ENCODE results near the gene FAM131A.

FAM131A gene

GRCh38 chr3:184316792-184317191, 20.6 kb upstream of the FAM131A start:
- no peak for DNase-seq (ENCODE audit: low read depth in 2 of 2)

- no peak for DNase-seq (ENCODE audit: low read depth in 2 of 2)
Observed at GRCh38 chr3:184317201-184317600, 20.2 kb upstream of the FAM131A start.

DNA sequence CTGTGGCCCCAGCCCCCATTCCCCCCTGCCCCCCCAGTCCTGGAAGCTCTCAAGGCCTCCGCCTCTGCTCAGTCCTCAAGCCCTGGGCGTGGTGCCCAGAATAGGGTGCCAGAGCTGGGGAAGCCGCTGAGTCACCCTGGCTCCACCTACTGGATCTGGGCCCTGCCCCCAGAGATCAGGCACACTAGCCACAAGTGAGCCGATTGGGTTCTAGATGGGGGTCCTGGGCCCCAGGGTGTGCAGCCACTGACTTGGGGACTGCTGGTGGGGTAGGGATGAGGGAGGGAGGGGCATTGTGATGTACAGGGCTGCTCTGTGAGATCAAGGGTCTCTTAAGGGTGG, 17.3 kb upstream of the FAM131A start:
- peak in 1 of 2 donors; percentile 36 for DNase-seq (ENCODE audit: low read depth in 2 of 2)

GRCh38 chr3:184321666-184322065, 15.7 kb upstream of the FAM131A start:
- DNase-seq (ENCODE audit: low read depth in 2 of 2), result no peak

DNA sequence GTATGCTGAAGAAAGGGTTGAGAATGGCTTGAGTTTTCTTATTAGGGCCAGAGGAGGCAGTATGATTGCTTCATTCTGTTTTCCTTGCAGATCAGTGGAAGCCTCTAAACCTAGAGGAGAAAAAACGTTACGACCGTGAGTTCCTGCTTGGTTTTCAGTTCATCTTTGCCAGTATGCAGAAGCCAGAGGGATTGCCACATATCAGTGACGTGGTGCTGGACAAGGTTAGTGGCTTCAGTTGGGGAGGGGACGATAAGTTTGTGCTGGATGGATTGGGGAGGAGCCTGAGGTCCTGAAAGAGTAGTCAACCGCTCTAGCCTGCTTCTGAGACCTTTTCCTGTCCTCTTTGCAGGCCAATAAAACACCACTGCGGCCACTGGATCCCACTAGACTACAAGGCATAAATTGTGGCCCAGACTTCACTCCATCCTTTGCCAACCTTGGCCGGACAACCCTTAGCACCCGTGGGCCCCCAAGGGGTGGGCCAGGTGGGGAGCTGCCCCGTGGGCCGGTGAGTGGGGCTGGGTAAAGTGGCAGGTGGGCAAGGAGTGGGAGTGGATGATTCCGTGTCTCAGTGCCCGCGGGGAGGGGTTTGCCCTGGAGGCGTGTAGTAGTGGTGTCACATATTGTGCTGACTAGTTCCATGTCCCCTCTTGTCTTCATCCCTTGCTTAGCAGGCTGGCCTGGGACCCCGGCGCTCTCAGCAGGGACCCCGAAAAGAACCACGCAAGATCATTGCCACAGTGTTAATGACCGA, 14.5 kb upstream of the FAM131A start:
- no peak for DNase-seq (ENCODE audit: low read depth in 2 of 2)

GRCh38 chr3:184323696-184324095, 13.7 kb upstream of the FAM131A start:
- no peak for DNase-seq (ENCODE audit: low read depth in 2 of 2)

DNA sequence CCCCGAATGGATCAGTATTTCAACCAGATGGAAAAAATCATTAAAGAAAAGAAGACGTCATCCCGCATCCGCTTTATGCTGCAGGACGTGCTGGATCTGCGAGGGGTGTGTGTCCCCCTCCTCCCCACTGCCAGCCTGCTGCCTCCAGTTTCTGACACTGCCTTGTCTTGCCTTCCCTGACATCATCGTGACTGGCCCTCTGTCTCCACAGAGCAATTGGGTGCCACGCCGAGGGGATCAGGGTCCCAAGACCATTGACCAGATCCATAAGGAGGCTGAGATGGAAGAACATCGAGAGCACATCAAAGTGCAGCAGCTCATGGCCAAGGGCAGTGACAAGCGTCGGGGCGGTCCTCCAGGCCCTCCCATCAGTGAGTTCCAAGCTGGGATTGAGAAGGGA, 12.1 kb upstream of the FAM131A start:
- no peak for DNase-seq (ENCODE audit: low read depth in 2 of 2)

- peak; percentile 38 to 47 for DNase-seq (ENCODE audit: low read depth in 2 of 2)
Observed at GRCh38 chr3:184325715-184326369, 11.6 kb upstream of the FAM131A start.

DNA sequence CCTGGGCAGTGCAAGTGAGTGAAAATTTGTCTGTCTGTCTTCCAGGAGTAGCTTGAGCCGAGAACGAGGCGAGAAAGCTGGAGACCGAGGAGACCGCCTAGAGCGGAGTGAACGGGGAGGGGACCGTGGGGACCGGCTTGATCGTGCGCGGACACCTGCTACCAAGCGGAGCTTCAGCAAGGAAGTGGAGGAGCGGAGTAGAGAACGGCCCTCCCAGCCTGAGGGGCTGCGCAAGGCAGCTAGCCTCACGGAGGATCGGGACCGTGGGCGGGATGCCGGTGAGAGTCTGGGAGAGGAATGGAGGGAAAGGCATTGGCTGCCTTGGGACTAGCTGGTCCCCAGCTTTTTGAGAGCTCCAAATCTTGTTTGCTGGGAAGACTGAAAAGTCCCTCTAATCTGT, 10.2 kb upstream of the FAM131A start:
- no peak for DNase-seq (ENCODE audit: low read depth in 2 of 2)

- no peak for DNase-seq (ENCODE audit: low read depth in 2 of 2)
Observed at GRCh38 chr3:184328516-184328915, 8.9 kb upstream of the FAM131A start.

GRCh38 chr3:184332370-184333090, 4.9 kb upstream of the FAM131A start:
- no peak for DNase-seq (ENCODE audit: low read depth in 2 of 2)

- DNase-seq (ENCODE audit: low read depth in 2 of 2), result no peak
Observed at GRCh38 chr3:184333190-184333589, 4.2 kb upstream of the FAM131A start.

- DNase-seq (ENCODE audit: low read depth in 2 of 2), result no peak
Observed at GRCh38 chr3:184333700-184334099, 3.7 kb upstream of the FAM131A start.

- DNase-seq (ENCODE audit: low read depth in 2 of 2), result peak in 1 of 2 donors; percentile 46
Observed at GRCh38 chr3:184334470-184335158, 2.8 kb upstream of the FAM131A start.

DNA sequence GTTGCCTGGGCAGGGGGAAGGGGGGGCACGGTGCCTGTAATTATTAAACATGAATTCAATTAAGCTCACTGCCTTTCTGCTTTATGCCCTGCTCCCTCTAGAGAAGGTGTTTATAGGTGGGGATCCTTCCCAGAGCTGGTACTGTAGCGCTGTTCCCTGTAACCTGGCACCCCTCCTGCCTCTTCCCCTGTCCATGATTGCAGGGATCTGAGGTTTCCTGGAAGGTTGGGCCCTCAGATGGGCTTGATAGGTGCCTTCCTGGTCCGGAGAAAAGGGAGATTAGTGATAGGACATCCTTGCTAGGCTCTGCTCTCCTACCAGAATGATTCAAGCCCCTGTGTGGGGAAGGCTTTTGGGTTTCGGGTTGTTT, 2.1 kb upstream of the FAM131A start:
- no peak for DNase-seq (ENCODE audit: low read depth in 2 of 2)

DNA sequence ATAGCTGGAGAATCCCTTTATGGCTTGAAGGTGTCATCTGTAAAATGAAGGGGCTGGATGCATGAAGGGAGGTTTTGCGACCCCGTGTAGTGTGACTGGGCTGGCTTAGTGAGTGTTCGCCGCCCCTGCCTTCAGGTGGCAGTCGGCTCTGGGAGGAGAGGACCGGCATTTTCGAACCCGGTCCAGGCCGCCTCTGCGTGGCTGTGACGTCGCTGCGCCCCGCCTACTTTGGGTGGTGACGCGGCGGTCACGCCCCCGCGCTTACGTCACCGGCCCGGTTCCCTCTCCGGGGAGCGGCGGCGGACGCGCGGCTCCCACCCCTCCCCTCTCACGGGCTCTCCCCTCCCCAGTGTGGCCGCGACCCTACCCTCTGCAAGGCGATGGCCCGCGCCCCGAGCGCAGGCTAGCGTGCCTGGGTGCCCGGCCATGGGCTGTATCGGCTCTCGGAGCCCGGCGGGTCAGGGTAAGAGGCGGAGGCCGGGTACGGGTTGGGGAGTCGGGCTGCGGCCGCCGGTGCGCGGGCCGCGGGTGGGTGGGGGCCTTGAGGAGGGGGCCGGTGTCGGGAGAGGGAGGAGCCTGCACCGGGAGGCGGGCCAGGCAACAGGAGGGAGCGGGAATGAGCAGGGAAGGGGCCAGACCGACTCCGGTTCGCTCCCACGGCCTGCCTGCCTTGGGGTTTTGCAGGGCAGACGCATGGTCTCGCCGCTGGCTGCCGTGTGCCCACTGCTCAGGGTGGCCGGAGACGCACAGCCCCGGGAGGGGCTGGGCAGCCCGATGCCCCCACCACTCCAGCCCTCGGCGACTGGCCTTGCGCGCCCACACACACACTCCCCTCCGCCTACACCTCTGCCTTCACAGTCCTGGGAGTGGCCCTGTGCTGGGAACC, 1.5 kb upstream of the FAM131A start:
- peak; percentile 70 to 82 for DNase-seq (ENCODE audit: low read depth in 2 of 2)

GRCh38 chr3:184336547-184337398, 627 bp upstream of the FAM131A start:
- DNase-seq (ENCODE audit: low read depth in 2 of 2), result no peak

DNA sequence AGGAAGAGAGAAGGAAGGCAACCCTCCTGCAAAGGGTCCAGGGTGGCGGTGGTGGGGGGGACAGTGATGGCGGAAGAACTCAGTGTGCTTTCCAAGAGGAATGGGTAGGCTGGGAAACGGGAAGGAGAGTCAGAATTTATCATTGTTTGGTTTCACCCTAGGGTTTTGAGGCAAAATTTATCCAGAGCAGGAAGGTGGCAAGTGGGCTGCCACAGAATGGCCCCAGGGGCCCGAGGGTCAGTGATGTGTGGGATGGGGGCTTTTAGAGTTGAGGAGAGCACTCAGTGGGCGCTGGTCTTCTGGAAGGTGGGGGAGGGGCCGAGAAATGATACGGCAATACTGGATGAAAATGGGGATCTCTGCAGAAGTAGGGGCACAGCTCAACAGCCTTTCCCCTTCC, 581 bp downstream of the FAM131A start:
- DNase-seq (ENCODE audit: low read depth in 2 of 2), result no peak

- no peak for DNase-seq (ENCODE audit: low read depth in 2 of 2)
Observed at GRCh38 chr3:184338511-184338945, 1.1 kb downstream of the FAM131A start.

DNA sequence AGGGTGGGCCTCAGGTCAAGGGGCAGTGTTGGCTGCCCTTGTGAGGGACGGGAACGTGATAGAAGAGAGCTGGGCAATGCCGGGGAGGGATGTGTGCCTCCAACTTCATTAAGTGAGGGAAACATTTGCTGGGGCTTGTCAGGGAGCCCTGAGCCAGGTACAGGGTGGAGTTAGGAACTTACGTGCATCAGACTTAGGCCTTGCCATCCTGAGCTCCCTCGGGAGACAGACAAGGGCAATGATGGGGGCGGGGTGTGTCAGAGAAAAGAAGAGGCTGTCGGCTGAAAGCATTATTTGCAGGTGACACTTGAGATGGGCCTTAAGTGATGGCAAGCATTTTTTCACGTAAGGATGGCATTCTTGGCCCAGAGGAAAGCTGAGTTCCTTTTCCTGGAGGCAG, 1.6 kb downstream of the FAM131A start:
- DNase-seq (ENCODE audit: low read depth in 2 of 2), result no peak

Data from stimulated activated CD4-positive, alpha-beta T cell treated with anti-CD3 and anti-CD28 coated beads, Interleukin-15, amount 100 ng/mL, for 48 hours (primary cell).